Transverse colon (tissue), 4 donors: Measurements from ENCODE around the gene ATRIP. TPM values are rescaled to one million over a fixed set of nuclear protein-coding genes. Genes with fewer than 3 reads are reported as not detected.

Source experiments
- DNase-seq: peaks from one replicate; pipeline ENCODE4 v3.0.0-alpha.2; 2019
- H3K27ac ChIP-seq, 4 donors: fragments of 200-600 bp; sonication (generic); 2 replicates each; pipeline ENCODE4 v1.5.1; 2016 to 2018; ENCODE audit warnings: inconsistent platforms in 4 of 4
- H3K27me3 ChIP-seq: fragments of 200-600 bp; sonication (generic); 2 replicates; pipeline ENCODE4 v1.5.1; 2017; ENCODE audit warnings: inconsistent platforms
- H3K36me3 ChIP-seq, 4 donors: fragments of 200-600 bp; sonication (generic); 2 replicates each; pipeline ENCODE4 v1.5.1; 2017 to 2019; ENCODE audit warnings: inconsistent platforms in 4 of 4
- H3K4me1 ChIP-seq, 4 donors: fragments of 200-600 bp; sonication (generic); 2 replicates each; pipeline ENCODE4 v1.5.1; 2017 to 2020; ENCODE audit warnings: inconsistent platforms in 4 of 4
- H3K4me3 ChIP-seq, 4 donors: fragments of 200-600 bp; sonication (generic); 1 replicate in 1 of 4; 2 replicates in 3 of 4; pipeline versions ENCODE4 v1.5.1 to v1.6.1; 2017 to 2019; ENCODE audit warnings: inconsistent platforms in 4 of 4
- H3K9me3 ChIP-seq, 2 donors: fragments of 200-600 bp; sonication (generic); 2 replicates each; pipeline ENCODE4 v1.5.1; 2017 to 2019; ENCODE audit warnings: inconsistent platforms in 2 of 2
- EP300 ChIP-seq: sonication (generic); formaldehyde crosslinking; IDR thresholded peaks from one replicate; pipeline ENCODE4 v1.6.1; 2017; ENCODE audit warnings: antibody characterized with exemption, low read depth
- POLR2A ChIP-seq: fragments of 450-650 bp; IDR thresholded peaks from one replicate; pipeline ENCODE4 v1.6.1; 2016; ENCODE audit warnings: antibody characterized with exemption, mild to moderate bottlenecking, moderate library complexity
- POLR2AphosphoS5 ChIP-seq, 3 donors: sonication (generic); formaldehyde crosslinking; IDR thresholded peaks; one replicate each; pipeline ENCODE4 v1.6.1; 2016; ENCODE audit warnings: antibody characterized with exemption in 3 of 3
- WGBS, 2 donors: methylation state at CpG; one replicate each; pipeline ENCODE4 v1.1.5; 2018; ENCODE audit warnings: low coverage in 1 of 2; 5-methylcytosine and 5-hydroxymethylcytosine counted together
- in situ Hi-C, 4 donors: fragments of 200-750 bp; cut with MboI; loops; one replicate each; pipeline versions ENCODE4 v1.15.0 to v1.15.1; 2017; ENCODE audit warnings: low sequenced_read_pairs in 3 of 4, low pct_ligation_motif_present in 1 of 4, low pct_unique_long_range_greater_than_20kb in 1 of 4
- intact Hi-C: fragments of 100-400 bp; cut with DNase I; formaldehyde crosslinking; loops from one replicate; pipeline ENCODE4 v1.15.1; 2023; ENCODE audit warnings: low total_unique reads
- total RNA-seq, 4 donors: library from RNA; depleted of rRNA; stranded (reverse); fragments of >200 nt; gene quantifications; one replicate each; pipeline ENCODE4 v1.1.0, GENCODE V29; 2016
- TF ChIP-seq, protein P1 (sequence below), 5 experiments: fragments of 200-600 bp in 3 of 5; fragments of 450-650 bp in 2 of 5; sonication (generic) in 3 of 5; IDR thresholded peaks; 1 replicate in 2 of 5; 2 replicates in 3 of 5; pipeline ENCODE4 v1.5.1; 2016 to 2017; ENCODE audit warnings: antibody characterized with exemption in 5 of 5, inconsistent platforms in 3 of 5, mild to moderate bottlenecking in 2 of 5, moderate library complexity in 1 of 5

The ATRIP gene
- total RNA-seq, 4 donors from 2014 or later = 1.8 to 4.4 (median 2.9) TPM

DNA sequence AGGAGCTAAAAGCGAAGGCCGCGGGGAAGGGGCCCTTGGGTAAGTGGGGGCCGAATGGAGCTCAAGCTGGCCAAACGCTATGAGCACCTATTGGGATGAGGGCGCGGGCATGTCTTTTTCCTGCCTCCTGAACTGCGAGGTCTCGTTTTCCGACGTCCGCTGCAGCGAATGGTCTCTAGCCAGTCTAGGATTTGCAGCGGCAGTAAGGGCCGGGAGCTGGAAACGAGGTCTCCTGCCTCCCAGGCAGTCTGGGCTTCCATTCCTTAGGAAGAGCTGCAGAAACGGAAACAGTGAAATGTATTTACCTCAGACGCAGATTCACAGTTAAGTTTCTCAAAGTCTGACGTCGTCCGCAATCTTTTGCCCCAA lies 6.0 kb upstream of the ATRIP start:
- WGBS, 2 donors = 1 to 2% methylated on average over 15 to 21 of the region's 21 CpGs
- in situ Hi-C loops (no loop called here), intact Hi-C loops (no loop called here)
- no peaks in the 10 kb centered on the region for H3K27me3 ChIP-seq
- H3K4me1 ChIP-seq = peaks cover 18 to 27% (median 21%) of the 10 kb centered on the region in 4 donors
- peak overlapping the region; percentile 93 to 99 (median 96) for H3K27ac ChIP-seq
- peak; percentile 30 for DNase-seq
- H3K36me3 ChIP-seq = peaks cover 0 to 11% (median 2%) of the 10 kb centered on the region in 4 donors
- TF ChIP-seq POLR2AphosphoS5 (IDR thresholded peaks at IDR 0.05) (no peak), EP300 (no peak), POLR2A (no peak)
- TF ChIP-seq, protein P1, sequence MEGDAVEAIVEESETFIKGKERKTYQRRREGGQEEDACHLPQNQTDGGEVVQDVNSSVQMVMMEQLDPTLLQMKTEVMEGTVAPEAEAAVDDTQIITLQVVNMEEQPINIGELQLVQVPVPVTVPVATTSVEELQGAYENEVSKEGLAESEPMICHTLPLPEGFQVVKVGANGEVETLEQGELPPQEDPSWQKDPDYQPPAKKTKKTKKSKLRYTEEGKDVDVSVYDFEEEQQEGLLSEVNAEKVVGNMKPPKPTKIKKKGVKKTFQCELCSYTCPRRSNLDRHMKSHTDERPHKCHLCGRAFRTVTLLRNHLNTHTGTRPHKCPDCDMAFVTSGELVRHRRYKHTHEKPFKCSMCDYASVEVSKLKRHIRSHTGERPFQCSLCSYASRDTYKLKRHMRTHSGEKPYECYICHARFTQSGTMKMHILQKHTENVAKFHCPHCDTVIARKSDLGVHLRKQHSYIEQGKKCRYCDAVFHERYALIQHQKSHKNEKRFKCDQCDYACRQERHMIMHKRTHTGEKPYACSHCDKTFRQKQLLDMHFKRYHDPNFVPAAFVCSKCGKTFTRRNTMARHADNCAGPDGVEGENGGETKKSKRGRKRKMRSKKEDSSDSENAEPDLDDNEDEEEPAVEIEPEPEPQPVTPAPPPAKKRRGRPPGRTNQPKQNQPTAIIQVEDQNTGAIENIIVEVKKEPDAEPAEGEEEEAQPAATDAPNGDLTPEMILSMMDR (IDR thresholded peaks at IDR 0.05) = no peak
- H3K4me3 ChIP-seq = peak overlapping the region; percentile 81 to 98 (median 92)
- H3K9me3 ChIP-seq = no peaks in the 10 kb centered on the region

DNA sequence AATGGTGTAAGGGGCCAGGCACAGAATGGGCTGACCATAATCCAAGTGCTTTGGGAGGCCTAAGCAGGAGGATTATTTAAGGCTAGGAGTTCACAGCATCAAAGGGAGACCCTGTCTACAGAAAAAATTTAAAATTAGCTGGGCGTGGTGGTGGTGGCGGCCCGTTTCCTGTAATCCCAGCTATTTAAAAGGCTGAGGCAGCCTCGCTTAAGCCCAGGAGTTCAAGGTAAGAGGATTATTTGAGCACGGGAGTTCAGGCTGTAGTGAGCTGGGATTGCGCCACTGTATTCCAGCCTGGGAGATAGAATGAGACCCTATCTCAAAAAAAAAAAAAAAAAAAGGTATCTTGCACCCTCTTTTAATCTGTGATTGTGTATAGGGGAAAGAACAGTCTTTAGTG lies 4.6 kb upstream of the ATRIP start:
- peaks cover 0 to 11% (median 2%) of the 10 kb centered on the region in 4 donors for H3K36me3 ChIP-seq
- intact Hi-C loops = no loop called here
- no peaks in the 10 kb centered on the region for H3K9me3 ChIP-seq
- H3K27ac ChIP-seq = peak overlapping the region in 2 of 4 donors; percentile 94 to 99
- in situ Hi-C loops = no loop called here
- WGBS, 2 donors = 67 to 77% methylated on average over 4 to 6 of the region's 6 CpGs
- H3K4me3 ChIP-seq = no peak overlapping the region
- DNase-seq = no peak
- H3K4me1 ChIP-seq = peaks cover 23 to 31% (median 25%) of the 10 kb centered on the region in 4 donors
- no peaks in the 10 kb centered on the region for H3K27me3 ChIP-seq
- TF ChIP-seq, protein P1 (IDR thresholded peaks at IDR 0.05) = no peak
- TF ChIP-seq EP300 (no peak), POLR2AphosphoS5 (IDR thresholded peaks at IDR 0.05) (no peak), POLR2A (no peak)

DNA sequence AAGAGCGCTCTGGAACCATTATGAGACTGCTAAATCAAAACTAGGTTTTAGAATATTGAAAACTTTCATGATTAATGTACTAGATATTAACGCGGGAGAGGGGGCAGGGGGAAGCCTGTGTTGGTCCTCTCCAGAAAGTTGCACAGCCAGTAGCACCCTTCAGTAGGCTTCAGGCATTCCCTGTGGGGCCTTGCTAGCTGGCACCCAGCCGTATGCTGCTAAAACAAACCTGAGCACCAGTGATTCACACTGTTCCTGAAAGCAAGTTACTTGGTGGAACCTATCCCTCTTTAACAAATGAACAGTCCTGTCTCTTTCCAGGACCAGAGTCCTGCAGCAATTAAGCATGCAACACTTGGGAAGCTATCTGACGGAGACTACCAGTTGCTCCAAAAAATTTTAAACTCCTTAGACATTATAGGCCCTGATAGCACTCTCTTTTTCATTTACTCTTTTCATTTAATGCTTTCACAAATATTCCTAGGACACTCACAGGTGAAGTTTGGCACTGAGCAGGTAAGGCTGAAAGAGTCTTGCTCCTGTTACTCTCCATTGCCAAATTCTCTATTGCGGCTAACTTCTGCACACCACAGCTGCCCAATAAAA lies 1.2 kb upstream of the ATRIP start:
- TF ChIP-seq EP300 = no peak
- no peak for TF ChIP-seq POLR2A
- TF ChIP-seq, protein P1 (IDR thresholded peaks at IDR 0.05) = no peak
- TF ChIP-seq POLR2AphosphoS5 (IDR thresholded peaks at IDR 0.05) = no peak
- H3K36me3 ChIP-seq = peaks cover 0 to 11% (median 2%) of the 10 kb centered on the region in 4 donors
- no peaks in the 10 kb centered on the region for H3K27me3 ChIP-seq
- H3K9me3 ChIP-seq = no peaks in the 10 kb centered on the region
- DNase-seq = no peak
- in situ Hi-C loops = no loop called here
- H3K4me1 ChIP-seq = peaks cover 24 to 31% (median 26%) of the 10 kb centered on the region in 4 donors
- WGBS, 2 donors = 83 to 87% methylated on average over 3 to 6 of the region's 6 CpGs
- H3K4me3 ChIP-seq = no peak overlapping the region
- peak overlapping the region in 2 of 4 donors; percentile 92 to 97 for H3K27ac ChIP-seq
- intact Hi-C loops = no loop called here

DNA sequence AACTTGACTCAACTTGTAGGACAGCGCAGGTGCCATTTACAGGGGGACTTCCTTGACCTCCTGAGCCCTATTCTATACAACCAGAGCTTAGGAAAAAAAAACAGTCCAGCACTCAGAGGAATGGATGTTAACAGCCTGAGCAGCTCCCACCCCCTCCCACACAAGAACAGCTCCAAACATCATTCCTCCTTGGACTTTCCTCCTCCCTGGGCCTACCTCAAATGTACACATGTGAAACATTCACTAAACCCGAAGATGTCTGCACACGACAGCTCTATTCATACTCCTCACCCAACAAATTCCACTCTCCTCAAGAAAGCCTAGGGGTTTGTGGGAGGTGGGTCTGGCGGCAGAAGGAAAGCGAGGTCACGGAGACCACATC lies 503 bp upstream of the ATRIP start:
- 16 to 67% methylated on average over 1 to 6 of the region's 6 CpGs for WGBS, 2 donors
- Histone ChIP-seq H3K27me3 (no peaks in the 10 kb centered on the region), H3K4me1 (peaks cover 21 to 29% (median 24%) of the 10 kb centered on the region in 4 donors), H3K9me3 (no peaks in the 10 kb centered on the region), H3K27ac (peak overlapping the region; percentile 92 to 97 (median 94)), H3K36me3 (peaks cover 0 to 11% (median 2%) of the 10 kb centered on the region in 4 donors), H3K4me3 (peak overlapping the region; percentile 66 to 87 (median 70))
- intact Hi-C loops = no loop called here
- in situ Hi-C loops = no loop called here
- TF ChIP-seq POLR2A (no peak), POLR2AphosphoS5 (IDR thresholded peaks at IDR 0.05) (no peak), EP300 (no peak)
- no peak for DNase-seq
